Fibroblast of pulmonary artery (primary cell): Measurements from ENCODE around the gene FHOD3.

Source experiments
- DNase-seq: peaks from one replicate; pipeline ENCODE4 v3.0.0-alpha.2; 2010; ENCODE audit warnings: low read depth
- H3K4me3 ChIP-seq: replicated peaks from 2 replicates; pipeline ENCODE4 v1.5.1; 2011; ENCODE audit warnings: low read depth, mild to moderate bottlenecking, control low read depth, low read length, moderate library complexity
- TF ChIP-seq, protein P1 (sequence below): IDR thresholded peaks from 2 replicates; pipeline ENCODE4 v1.5.1; 2011; ENCODE audit warnings: mild to moderate bottlenecking, control low read depth, low read length, inconsistent platforms; ENCODE audit errors: missing control alignments

FHOD3 gene

DNA sequence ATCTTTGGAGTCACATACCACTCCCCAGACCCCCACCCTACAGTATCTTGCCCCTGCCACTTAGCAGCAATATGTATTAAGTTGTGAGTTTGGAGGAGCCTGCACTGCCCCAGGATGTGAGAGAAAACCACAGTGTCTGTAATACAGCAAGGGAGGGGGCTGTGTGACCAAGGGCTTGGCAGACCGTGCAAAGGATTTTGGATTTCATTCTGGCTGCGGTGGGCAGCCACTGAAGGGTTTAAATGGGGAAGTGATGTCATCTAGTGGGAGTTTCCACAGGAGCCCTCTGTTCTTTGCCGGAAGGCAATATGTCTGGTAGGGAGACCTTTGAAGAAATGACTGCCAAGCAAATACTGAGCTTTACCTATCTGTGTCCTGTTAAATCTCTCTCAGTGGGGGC lies 202.4 kb downstream of the FHOD3 start:
- no peak overlapping the region for H3K4me3 ChIP-seq
- TF ChIP-seq, protein P1, sequence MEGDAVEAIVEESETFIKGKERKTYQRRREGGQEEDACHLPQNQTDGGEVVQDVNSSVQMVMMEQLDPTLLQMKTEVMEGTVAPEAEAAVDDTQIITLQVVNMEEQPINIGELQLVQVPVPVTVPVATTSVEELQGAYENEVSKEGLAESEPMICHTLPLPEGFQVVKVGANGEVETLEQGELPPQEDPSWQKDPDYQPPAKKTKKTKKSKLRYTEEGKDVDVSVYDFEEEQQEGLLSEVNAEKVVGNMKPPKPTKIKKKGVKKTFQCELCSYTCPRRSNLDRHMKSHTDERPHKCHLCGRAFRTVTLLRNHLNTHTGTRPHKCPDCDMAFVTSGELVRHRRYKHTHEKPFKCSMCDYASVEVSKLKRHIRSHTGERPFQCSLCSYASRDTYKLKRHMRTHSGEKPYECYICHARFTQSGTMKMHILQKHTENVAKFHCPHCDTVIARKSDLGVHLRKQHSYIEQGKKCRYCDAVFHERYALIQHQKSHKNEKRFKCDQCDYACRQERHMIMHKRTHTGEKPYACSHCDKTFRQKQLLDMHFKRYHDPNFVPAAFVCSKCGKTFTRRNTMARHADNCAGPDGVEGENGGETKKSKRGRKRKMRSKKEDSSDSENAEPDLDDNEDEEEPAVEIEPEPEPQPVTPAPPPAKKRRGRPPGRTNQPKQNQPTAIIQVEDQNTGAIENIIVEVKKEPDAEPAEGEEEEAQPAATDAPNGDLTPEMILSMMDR = no peak
- peak; percentile 33 for DNase-seq

DNA sequence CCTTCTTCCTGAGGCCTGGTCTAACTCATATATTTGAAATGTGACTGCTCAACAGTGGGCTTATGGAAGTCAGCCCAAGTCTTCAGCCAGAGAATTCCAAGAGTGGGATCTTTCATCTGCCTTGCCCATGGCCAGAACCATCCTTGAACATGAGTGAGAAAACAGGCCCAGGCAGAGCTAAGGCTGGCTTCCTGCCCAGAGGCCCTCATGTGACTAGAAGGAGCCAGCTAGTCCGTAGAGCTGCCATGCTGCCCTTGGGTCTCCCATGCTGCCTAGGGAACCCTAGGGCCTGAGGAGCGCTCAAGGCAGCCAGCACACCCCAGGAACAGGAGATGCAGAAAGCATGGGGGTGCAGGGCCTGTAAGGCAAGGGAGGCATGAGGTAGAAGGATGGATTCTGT lies 203.6 kb downstream of the FHOD3 start:
- no peak overlapping the region for H3K4me3 ChIP-seq
- DNase-seq = no peak
- TF ChIP-seq, protein P1 = no peak

DNA sequence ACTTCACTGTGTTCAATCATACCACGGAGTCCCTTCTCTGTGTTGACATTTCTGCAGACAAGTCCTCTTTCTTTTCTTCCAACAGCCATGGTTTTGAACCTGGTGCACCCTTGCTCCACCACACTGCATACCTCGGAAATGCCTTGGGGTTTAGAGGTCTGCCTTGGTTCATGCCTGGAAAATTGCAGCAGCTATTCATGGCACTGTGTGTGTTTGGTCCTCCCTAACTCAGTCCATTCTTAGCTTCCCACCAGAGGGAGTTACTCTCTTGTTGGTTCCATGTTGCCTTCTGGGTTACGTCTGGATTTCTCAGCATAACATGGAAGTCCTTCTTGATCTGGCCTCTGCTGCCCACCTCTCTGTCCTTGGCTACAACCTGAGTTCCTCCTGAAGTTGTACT lies 206.0 kb downstream of the FHOD3 start:
- TF ChIP-seq, protein P1 = no peak
- H3K4me3 ChIP-seq = no peak overlapping the region
- DNase-seq = no peak

DNA sequence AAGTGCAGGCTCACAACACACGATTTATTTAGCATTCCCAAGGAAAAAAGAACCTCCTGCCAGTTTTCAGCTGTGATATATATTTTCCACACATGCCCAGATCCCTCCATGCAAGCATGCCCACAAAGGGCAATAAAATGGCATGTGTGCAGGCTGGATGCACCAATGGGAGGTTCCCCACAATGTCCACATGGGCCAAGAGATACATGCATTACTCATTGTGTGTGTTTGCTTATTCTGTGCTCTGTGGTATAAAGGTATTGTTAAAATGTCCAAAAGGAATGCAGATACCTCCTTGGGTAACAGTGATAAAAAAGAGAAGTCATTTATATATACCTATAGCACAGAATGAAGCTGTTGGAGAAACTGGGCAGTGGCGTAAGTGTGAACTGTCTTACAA lies 207.4 kb downstream of the FHOD3 start:
- DNase-seq = no peak
- H3K4me3 ChIP-seq = no peak overlapping the region
- TF ChIP-seq, protein P1 = no peak

DNA sequence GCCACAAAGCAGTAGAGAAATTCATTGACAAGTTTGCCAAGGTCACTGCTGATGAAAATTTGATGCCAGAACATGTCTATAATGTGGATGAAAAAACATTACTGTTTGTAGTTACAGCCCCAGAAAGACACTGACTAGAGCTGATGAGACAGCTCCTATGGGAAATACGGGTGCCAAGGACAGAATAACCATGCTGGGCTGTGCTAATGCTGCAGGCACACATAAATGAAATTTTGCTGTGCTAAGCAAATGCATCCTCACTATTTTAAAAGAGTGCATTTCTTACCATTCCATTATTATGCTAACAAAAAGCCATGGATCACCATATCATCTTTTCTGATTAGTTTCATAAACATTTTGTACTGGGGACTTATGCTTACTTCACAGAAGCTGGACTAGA lies 208.2 kb downstream of the FHOD3 start:
- no peak for DNase-seq
- TF ChIP-seq, protein P1 = no peak
- H3K4me3 ChIP-seq = no peak overlapping the region

DNA sequence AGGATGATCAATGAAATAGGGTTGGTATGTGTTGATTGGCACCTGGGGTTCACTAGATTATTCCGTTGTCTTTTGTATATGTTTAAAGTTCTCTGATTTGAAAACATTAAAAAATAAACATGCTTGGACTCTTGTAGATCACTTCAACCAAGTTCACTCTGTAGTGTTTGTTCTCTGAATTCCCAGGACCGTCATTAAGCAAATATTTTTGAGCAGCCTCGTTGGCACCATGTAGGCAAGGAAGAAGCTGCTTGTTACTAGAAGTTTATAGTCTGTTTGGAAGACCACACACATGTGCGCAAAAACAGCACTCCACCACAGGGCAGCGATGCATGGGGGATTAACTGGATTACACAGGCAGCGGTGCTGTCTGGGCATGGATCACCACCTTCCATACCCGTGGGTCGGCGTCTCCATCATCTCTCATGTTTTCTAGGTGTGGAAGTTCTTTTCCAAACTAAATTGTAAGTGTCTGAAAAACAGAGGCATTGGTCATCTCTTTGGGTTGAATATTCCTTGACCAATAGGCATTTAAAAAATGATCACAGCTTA lies 212.2 kb downstream of the FHOD3 start:
- no peak overlapping the region for H3K4me3 ChIP-seq
- no peak for DNase-seq
- TF ChIP-seq, protein P1 = no peak

DNA sequence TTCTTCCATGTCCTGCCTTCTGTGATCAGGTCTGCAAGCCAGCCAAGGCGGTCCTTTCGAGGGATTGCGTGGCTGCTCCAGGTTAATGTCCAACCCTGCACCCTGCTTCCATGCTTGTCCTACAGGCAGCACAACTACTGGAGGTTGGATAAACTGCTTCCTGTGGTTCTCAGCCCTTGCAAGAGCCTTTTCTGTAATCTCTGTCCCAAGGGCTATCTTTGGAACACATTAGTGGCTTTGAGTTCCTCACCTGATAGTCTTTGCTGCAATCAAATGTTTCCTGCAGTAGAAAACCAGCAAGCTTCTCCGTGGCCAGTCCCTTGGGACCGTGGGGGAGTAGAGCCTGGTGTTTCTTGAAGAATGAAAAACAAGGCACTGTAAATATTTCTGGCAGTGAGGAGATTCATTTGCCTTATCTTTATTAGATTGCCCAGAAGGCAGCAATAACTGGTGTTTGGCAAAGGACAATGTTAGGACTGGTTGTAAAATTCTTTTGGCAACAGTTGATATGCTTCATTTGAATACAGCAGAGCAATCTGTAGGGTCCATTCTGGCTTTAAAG lies 214.4 kb downstream of the FHOD3 start:
- H3K4me3 ChIP-seq = no peak overlapping the region
- TF ChIP-seq, protein P1 = no peak
- DNase-seq = peak; percentile 69
